Measurements from ENCODE around the gene LPIN1. TPM values are rescaled to one million over a fixed set of nuclear protein-coding genes. Genes with fewer than 3 reads are reported as not detected.

Gene LPIN1
- total and polyA plus RNA-seq, 2 of the 13 experiments (the other 11 are each of a cell fraction or from before 2014, with no cell fraction given), result 9.7 to 19.4 TPM

GRCh38 chr2:11832531-11832930 is 86.1 kb downstream of the LPIN1 start:
- Histone ChIP-seq H3K9me3 (ENCODE audit: low read length) (peaks cover 5% of the 10 kb centered on the region; the same call in 1 of the 2 replicates), H3K36me3 (replicated peaks in 1 of 2; ENCODE audit: control insufficient read depth in 1 of 2, insufficient read depth in 2 of 2, low read length in 2 of 2) (no peaks in the 10 kb centered on the region), H3K4me2 (ENCODE audit: low read depth, low read length) (no peak overlapping the region), H3K27ac (ENCODE audit: extremely low read length, insufficient read depth, low read length) (no peak overlapping the region), H2AFZ (ENCODE audit: low read length) (no peak overlapping the region), H3K4me1 (ENCODE audit: insufficient read depth, low read length) (peaks cover 66% of the 10 kb centered on the region), H3K27me3 (ENCODE audit: control insufficient read depth in 1 of 2, insufficient read depth in 2 of 2, low read length in 2 of 2) (peaks cover 0 to 1% of the 10 kb centered on the region in 2 experiments; a peak in 1 of 5 replicates), H3K9ac (ENCODE audit: insufficient read depth, low read depth, low read length) (no peak overlapping the region), H4K20me1 (ENCODE audit: insufficient read depth, low read length) (no peaks in the 10 kb centered on the region), H3K79me2 (ENCODE audit: insufficient read depth, low read length) (no peaks in the 10 kb centered on the region), H3K4me3 (replicated peaks in 1 of 3; ENCODE audit: insufficient read depth in 1 of 3, low read depth in 2 of 3, low read length in 3 of 3) (no peak overlapping the region)
- FAIRE-seq (no peak), ATAC-seq (no peak), DNase-seq (ENCODE audit: low spot score) (no peak)
- CTCF ChIA-PET (ENCODE audit: low intra/inter-chr PET ratio, low total read pairs), result no interaction called here
- TF ChIP-seq ESRRA (CRISPR knock-in tag; IDR thresholded peaks at IDR 0.05; ENCODE audit: low read depth) (peak; percentile 64; the same call in 1 of the 2 replicates), POLR2G (IDR thresholded peaks at IDR 0.05; ENCODE audit: low read depth, low read length) (no peak), KLF16 (CRISPR knock-in tag; IDR thresholded peaks at IDR 0.05) (no peak)
- POLR2A ChIA-PET, result no interaction called here
- WGBS (ENCODE audit: low lambda C conversion rate), result 86% methylated on average over 5 of the region's 5 CpGs
- in situ Hi-C loops (cut with HindIII; ENCODE audit: extremely low pct_ligation_motif_present, low pct_unique_long_range_greater_than_20kb), result loop anchor here (5.0 to 10.0 kb wide), 2 partner anchors 885 to 1172 kb away; partner anchors contain the start of gene TRIB2
- no TSS peak for BruUV-seq (replicated peaks)
- intact Hi-C loops (cut with micrococcal nuclease; ENCODE audit: unreplicated experiment), result no loop called here

GRCh38 chr2:11833601-11834000 is 87.2 kb downstream of the LPIN1 start:
- Histone ChIP-seq H3K4me1 (ENCODE audit: insufficient read depth, low read length) (peaks cover 75% of the 10 kb centered on the region), H4K20me1 (ENCODE audit: insufficient read depth, low read length) (no peaks in the 10 kb centered on the region), H3K4me3 (replicated peaks in 1 of 3; ENCODE audit: insufficient read depth in 1 of 3, low read depth in 2 of 3, low read length in 3 of 3) (no peak overlapping the region), H3K79me2 (ENCODE audit: insufficient read depth, low read length) (no peaks in the 10 kb centered on the region), H3K36me3 (replicated peaks in 1 of 2; ENCODE audit: control insufficient read depth in 1 of 2, insufficient read depth in 2 of 2, low read length in 2 of 2) (no peaks in the 10 kb centered on the region), H3K4me2 (ENCODE audit: low read depth, low read length) (peak overlapping the region; percentile 22; the same call in 1 of the 2 replicates), H3K27ac (ENCODE audit: extremely low read length, insufficient read depth, low read length) (no peak overlapping the region), H3K27me3 (ENCODE audit: control insufficient read depth in 1 of 2, insufficient read depth in 2 of 2, low read length in 2 of 2) (peaks cover 1 to 11% of the 10 kb centered on the region in 2 experiments; a peak in 2 of 5 replicates), H2AFZ (ENCODE audit: low read length) (peak overlapping the region; percentile 33), H3K9me3 (ENCODE audit: low read length) (peaks cover 5% of the 10 kb centered on the region; the same call in 1 of the 2 replicates), H3K9ac (ENCODE audit: insufficient read depth, low read depth, low read length) (no peak overlapping the region)
- CTCF ChIA-PET (ENCODE audit: low intra/inter-chr PET ratio, low total read pairs), result no interaction called here
- WGBS (ENCODE audit: low lambda C conversion rate), result 64% methylated on average over 6 of the region's 6 CpGs
- intact Hi-C loops (cut with micrococcal nuclease; ENCODE audit: unreplicated experiment), result no loop called here
- ATAC-seq (no peak), DNase-seq (ENCODE audit: low spot score) (no peak), FAIRE-seq (no peak)
- in situ Hi-C loops (cut with HindIII; ENCODE audit: extremely low pct_ligation_motif_present, low pct_unique_long_range_greater_than_20kb), result loop anchor here (5.0 to 10.0 kb wide), 2 partner anchors 884 to 1171 kb away; partner anchors contain the start of gene TRIB2
- BruUV-seq (replicated peaks), result no TSS peak
- POLR2A ChIA-PET, result interaction anchor here (1.6 kb wide), 1 partner anchor 14 kb away, joined by 4 read pairs; no protein-coding TSS in a partner anchor
- no peak for TF ChIP-seq ZNF317 (CRISPR knock-in tag; IDR thresholded peaks at IDR 0.05)
- TF ChIP-seq FOSL2 (CRISPR knock-in tag; IDR thresholded peaks at IDR 0.05), result peak; percentile 37; the same call in 1 of the 2 replicates
- TF ChIP-seq ELF3 (CRISPR knock-in tag; IDR thresholded peaks at IDR 0.05), result peak; percentile 35; the same call in 1 of the 2 replicates
- TF ChIP-seq ZNF704 (CRISPR knock-in tag; IDR thresholded peaks at IDR 0.05; ENCODE audit: borderline replicate concordance), result no peak
- TF ChIP-seq GABPA (IDR thresholded peaks at IDR 0.05; ENCODE audit: low read depth, low read length), result no peak
- peak; percentile 26; the same call in 1 of the 2 replicates for TF ChIP-seq GABPA (CRISPR knock-in tag; IDR thresholded peaks at IDR 0.05; ENCODE audit: low read depth)
